T-helper 1 cell treated with Interleukin-12 subunit alpha and Interleukin-12 subunit beta and Interleukin-4 antibody, amounts not matched to agents 30 μg/mL and 1 μg/mL, for 36 hours (primary cell): ENCODE measurements around the gene TPRG1.

Experiments used
- H3K27ac Mint-ChIP-seq: one replicate; pipeline ENCODE4 v1.8.0; 2021; ENCODE audit warnings: mild to moderate bottlenecking, mixed read lengths
- H3K27me3 Mint-ChIP-seq: one replicate; pipeline ENCODE4 v1.8.0; 2021; ENCODE audit warnings: low read depth, mixed read lengths
- H3K36me3 Mint-ChIP-seq: one replicate; pipeline ENCODE4 v1.8.0; 2021; ENCODE audit warnings: low read depth, mixed read lengths
- H3K4me1 Mint-ChIP-seq: one replicate; pipeline ENCODE4 v1.8.0; 2021; ENCODE audit warnings: low read depth, mixed read lengths
- H3K4me3 Mint-ChIP-seq: one replicate; pipeline ENCODE4 v1.8.0; 2021; ENCODE audit warnings: mild to moderate bottlenecking, moderate library complexity, mixed read lengths
- H3K9me3 Mint-ChIP-seq: one replicate; pipeline ENCODE4 v1.8.0; 2021; ENCODE audit warnings: mixed read lengths

TPRG1 gene

DNA sequence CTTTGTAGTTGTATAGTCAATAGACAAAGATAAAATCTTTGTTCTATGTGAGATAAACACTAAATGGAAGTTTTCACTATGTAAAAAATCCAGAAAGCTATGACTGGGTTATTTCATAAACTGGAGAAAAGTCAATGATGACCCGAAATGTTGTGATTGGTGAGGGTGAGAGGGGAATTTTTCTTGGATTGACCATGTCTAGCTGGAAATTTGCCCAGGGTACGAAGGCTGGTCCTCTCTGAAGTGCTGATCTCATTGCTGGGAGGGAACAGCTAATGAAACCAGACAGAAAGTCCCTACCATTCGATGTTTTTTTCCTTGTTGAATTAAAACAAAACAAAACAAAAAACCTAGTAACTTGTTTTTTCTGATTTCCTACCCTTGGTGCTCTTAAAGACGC, 14.3 kb downstream of the TPRG1 start:
- Mint-ChIP-seq H3K27ac (no peak overlapping the region), H3K9me3 (peaks cover 20% of the 10 kb centered on the region), H3K4me1 (peaks cover 4% of the 10 kb centered on the region), H3K27me3 (no peaks in the 10 kb centered on the region), H3K4me3 (no peak overlapping the region), H3K36me3 (no peaks in the 10 kb centered on the region)

DNA sequence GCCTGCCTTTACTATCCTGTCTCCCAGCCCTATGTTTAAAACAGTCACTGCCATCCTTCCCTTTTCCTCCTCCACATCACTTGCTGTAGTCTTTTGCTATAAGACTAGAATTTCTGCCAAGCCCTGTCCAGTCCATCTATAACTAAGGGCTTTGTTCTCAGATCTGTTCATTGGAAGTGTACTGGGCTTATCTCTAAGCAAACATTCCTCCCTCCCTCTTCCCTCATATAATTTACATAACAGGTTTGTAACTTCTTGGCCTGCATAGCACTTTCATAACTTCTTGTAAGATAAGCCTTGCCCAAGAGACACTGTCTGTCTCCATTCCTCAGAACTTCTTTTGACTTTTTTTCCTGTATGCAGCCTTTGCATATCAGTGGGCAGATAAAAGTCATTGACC, 16.7 kb downstream of the TPRG1 start:
- Mint-ChIP-seq H3K4me1 (peaks cover 4% of the 10 kb centered on the region), H3K27ac (no peak overlapping the region)

DNA sequence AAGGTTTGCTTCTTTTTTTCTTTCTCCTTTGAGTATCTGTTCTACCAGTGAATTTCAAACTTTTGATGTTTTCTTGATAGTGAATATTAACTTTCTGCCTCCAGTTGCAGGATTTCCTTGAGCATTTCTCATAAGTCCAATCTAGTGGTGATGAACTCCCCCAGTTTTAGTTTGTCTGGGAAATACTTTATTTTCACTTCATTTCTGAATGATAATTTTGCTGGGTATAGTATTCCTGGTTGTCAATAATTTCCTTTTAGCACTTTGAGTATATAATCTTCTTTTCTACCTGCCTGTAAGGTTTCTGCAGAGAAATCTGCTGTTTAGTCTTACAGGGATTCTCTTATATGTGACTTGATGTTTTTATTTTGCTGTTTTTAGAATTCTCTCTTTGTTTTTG, 21.0 kb downstream of the TPRG1 start:
- peaks cover 5% of the 10 kb centered on the region for H3K27me3 Mint-ChIP-seq
- no peak overlapping the region for H3K27ac Mint-ChIP-seq
- no peaks in the 10 kb centered on the region for H3K4me1 Mint-ChIP-seq
- peaks cover 32% of the 10 kb centered on the region for H3K9me3 Mint-ChIP-seq
- peaks cover 1% of the 10 kb centered on the region for H3K36me3 Mint-ChIP-seq
- no peak overlapping the region for H3K4me3 Mint-ChIP-seq

More for the DNA sequence above, 16.7 kb downstream of the TPRG1 start:
- no peak overlapping the region for H3K4me3 Mint-ChIP-seq
- peaks cover 17% of the 10 kb centered on the region for H3K9me3 Mint-ChIP-seq
- H3K36me3 Mint-ChIP-seq: peaks cover under 1% of the 10 kb centered on the region
- H3K27me3 Mint-ChIP-seq: no peaks in the 10 kb centered on the region

DNA sequence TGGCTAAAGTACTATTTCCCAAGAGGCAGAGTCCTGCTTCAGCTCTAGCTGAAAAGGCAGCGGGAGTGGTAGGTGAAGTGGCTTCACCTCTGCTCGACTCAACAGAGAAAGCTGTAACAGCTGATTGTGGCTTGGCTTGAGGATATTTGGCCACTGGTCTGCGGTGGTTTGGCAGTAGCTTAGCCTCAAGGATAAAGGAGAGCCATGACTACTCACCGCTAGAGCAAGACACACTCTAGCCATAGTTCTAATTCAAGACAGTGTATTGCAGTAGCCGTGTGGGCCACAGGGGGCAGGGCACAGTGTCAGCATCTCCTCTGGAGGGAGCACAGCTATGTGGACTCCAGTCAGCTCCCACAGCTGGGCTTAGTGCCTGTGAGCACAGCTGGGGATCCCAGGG, 23.5 kb downstream of the TPRG1 start:
- H3K36me3 Mint-ChIP-seq: peaks cover 1% of the 10 kb centered on the region
- H3K4me1 Mint-ChIP-seq: no peaks in the 10 kb centered on the region
- H3K27me3 Mint-ChIP-seq: peaks cover 5% of the 10 kb centered on the region
- no peak overlapping the region for H3K4me3 Mint-ChIP-seq
- no peak overlapping the region for H3K27ac Mint-ChIP-seq
- H3K9me3 Mint-ChIP-seq: peaks cover 32% of the 10 kb centered on the region

DNA sequence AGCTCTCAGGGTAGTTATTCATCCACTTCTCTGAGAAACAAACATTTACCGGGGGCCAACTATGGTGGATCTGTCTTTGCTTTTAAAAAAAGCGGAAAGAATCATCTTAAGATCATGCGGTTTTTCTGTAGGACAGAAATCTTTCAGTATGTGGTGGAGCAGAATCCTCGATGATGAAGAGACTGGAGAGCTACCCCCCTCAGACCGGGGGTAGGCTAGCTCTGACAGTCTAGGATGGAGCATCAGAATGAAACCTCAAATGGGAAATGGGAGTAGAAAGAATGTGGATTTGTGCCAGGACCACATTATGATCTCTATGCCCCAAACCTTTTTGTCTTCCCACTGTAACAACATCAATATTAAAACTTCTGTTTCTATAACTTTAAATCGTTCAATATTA, 30.3 kb downstream of the TPRG1 start:
- peaks cover 3% of the 10 kb centered on the region for H3K9me3 Mint-ChIP-seq
- peaks cover 10% of the 10 kb centered on the region for H3K27me3 Mint-ChIP-seq
- no peak overlapping the region for H3K27ac Mint-ChIP-seq
- H3K36me3 Mint-ChIP-seq: no peaks in the 10 kb centered on the region
- no peaks in the 10 kb centered on the region for H3K4me1 Mint-ChIP-seq
- H3K4me3 Mint-ChIP-seq: no peak overlapping the region

DNA sequence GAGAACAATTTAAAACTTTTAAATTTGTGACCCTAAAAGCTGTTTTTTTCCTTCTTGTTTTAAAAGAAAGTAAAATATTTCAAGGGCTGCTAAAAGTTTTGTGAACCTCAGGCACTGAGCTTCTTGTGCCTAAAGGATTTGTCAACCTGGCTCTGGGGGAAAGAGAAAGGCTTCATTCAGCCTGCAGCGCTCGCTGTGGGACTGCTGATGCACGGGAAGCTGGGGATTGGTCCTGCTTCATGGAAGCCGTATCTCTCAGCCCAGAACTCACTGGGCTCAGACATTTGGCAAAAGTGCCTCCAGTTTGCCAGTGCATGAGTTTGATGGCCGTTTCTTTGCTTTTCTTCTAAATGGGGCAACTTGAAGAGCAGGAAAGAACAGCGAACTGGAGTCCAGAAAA, 30.8 kb downstream of the TPRG1 start:
- Mint-ChIP-seq H3K4me3 (no peak overlapping the region), H3K27ac (no peak overlapping the region), H3K27me3 (peaks cover 5% of the 10 kb centered on the region), H3K36me3 (no peaks in the 10 kb centered on the region), H3K4me1 (no peaks in the 10 kb centered on the region), H3K9me3 (no peaks in the 10 kb centered on the region)

DNA sequence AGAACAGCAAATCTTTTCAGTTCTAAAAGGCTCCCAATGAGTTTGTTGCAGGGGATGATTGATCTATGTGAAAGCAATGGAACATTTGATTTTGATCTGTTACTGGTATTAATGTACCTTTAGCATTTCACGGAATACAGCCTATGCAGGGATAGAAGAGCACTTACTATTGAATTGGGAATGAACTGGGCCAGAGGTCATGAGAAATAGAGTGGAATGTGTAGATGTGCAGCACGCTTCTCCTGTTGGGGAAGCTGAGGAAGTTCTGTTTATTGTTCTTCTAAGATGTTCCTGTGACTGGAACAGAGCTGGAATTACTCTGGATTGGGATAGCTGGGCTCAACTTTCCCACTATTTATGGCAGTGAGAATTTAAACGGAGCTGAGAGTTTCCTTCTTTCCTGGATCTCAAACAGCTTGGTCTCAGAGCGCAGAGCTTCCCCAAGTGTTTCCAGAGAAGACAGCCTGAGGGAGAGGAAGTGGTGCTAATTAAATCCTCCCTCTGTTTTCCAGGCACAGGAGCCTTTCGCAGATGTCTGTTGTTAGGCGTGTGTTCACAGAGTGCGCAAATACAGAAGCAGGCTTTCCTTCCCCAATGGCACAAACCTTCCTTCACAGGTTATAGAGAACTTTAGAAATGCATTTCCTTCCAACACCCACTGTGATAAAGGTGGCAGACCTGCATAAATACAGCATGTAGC, 32.5 kb downstream of the TPRG1 start:
- Mint-ChIP-seq H3K27ac (no peak overlapping the region), H3K36me3 (no peaks in the 10 kb centered on the region), H3K4me3 (no peak overlapping the region), H3K27me3 (peaks cover 17% of the 10 kb centered on the region), H3K9me3 (no peaks in the 10 kb centered on the region), H3K4me1 (no peaks in the 10 kb centered on the region)

DNA sequence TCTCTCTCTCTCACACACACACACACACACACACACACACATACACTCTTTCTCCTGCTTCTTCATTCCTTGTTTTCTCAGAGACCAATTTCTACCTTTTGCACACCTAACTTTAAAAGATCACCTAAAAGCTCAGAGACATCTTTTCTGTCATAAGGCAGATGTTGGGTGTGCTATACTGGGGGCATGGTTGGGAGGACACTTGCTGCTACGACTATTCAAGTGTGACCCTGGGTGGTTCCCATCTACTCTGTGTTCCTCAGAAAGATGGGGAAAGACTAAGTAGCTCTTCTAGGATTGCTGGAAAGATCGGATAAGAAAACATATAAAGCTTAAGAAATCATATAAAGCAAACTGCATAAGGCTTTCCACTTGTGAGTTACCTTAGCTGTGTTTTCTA, 33.2 kb downstream of the TPRG1 start:
- H3K4me3 Mint-ChIP-seq: no peak overlapping the region
- H3K4me1 Mint-ChIP-seq: no peaks in the 10 kb centered on the region

DNA sequence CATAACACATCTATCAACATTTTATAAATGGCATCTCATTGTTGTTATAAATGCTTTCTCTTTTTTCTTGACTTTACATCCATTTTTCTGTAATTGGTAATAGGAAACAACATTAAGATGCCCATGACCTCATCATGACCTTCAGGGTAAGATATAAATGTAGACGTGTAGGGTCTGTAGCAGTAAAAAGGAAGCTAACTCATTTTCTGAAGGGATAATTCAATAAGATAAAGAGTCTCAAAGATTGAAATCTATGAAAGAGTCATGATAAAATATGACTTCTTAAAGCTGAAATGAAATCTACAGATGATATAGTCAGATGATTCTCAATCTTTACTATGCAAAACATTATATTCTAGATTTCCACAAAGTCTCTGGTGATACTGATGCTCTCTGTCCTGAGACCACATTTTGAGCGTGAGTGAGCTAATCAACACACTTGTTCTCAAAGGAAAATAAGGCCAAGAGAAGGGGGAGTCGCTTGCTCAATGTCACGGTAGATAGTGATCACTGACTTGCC, 38.5 kb downstream of the TPRG1 start:
- H3K27ac Mint-ChIP-seq: no peak overlapping the region
- no peaks in the 10 kb centered on the region for H3K36me3 Mint-ChIP-seq
- H3K4me1 Mint-ChIP-seq: no peaks in the 10 kb centered on the region
- H3K4me3 Mint-ChIP-seq: no peak overlapping the region
- H3K9me3 Mint-ChIP-seq: no peaks in the 10 kb centered on the region
- peaks cover 11% of the 10 kb centered on the region for H3K27me3 Mint-ChIP-seq

More for the DNA sequence above, 33.2 kb downstream of the TPRG1 start:
- Mint-ChIP-seq H3K9me3 (no peaks in the 10 kb centered on the region), H3K27me3 (peaks cover 17% of the 10 kb centered on the region), H3K36me3 (no peaks in the 10 kb centered on the region), H3K27ac (no peak overlapping the region)

DNA sequence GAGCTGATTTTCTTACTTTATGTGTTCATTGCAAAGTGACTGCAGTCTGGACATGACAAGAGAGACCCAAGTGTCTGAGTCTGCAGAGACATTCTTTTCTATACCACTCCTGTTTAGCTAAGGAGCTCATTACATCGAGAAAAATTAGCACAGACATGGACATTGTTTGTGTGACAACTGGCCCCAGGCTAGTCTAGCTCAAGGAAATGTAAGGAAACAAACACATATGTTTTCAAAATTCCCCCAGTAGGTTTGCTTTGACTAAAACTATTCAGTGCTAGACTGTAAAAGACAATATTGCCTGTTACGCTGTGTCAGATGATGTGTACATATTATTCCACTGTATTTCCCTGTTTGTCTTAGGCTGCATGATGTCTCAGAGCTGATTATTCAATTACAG, 40.9 kb downstream of the TPRG1 start:
- Mint-ChIP-seq H3K27me3 (peaks cover 10% of the 10 kb centered on the region), H3K36me3 (no peaks in the 10 kb centered on the region), H3K27ac (no peak overlapping the region), H3K9me3 (no peaks in the 10 kb centered on the region), H3K4me1 (no peaks in the 10 kb centered on the region), H3K4me3 (no peak overlapping the region)

DNA sequence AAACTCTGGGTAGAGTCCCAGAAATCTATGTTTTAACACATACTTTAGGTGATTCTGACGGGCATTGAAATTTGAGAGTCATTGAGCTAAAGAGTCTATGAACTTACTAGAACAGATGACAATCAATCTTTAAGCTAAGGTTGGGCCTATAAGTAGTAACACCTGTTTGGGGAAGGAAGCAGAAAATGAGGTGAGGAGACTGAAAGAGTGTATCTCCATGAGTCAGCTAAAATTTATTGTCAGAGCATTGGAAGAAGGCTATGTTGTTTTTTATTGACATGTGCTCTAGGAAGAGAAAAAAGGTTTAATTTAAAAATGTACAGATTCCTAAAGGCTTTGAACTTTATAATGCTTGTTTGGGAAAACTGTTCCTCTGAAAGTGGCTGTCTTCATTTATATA, 42.9 kb downstream of the TPRG1 start:
- H3K27me3 Mint-ChIP-seq: no peaks in the 10 kb centered on the region
- no peaks in the 10 kb centered on the region for H3K9me3 Mint-ChIP-seq
- no peak overlapping the region for H3K27ac Mint-ChIP-seq
- H3K4me1 Mint-ChIP-seq: no peaks in the 10 kb centered on the region
- no peaks in the 10 kb centered on the region for H3K36me3 Mint-ChIP-seq
- no peak overlapping the region for H3K4me3 Mint-ChIP-seq

DNA sequence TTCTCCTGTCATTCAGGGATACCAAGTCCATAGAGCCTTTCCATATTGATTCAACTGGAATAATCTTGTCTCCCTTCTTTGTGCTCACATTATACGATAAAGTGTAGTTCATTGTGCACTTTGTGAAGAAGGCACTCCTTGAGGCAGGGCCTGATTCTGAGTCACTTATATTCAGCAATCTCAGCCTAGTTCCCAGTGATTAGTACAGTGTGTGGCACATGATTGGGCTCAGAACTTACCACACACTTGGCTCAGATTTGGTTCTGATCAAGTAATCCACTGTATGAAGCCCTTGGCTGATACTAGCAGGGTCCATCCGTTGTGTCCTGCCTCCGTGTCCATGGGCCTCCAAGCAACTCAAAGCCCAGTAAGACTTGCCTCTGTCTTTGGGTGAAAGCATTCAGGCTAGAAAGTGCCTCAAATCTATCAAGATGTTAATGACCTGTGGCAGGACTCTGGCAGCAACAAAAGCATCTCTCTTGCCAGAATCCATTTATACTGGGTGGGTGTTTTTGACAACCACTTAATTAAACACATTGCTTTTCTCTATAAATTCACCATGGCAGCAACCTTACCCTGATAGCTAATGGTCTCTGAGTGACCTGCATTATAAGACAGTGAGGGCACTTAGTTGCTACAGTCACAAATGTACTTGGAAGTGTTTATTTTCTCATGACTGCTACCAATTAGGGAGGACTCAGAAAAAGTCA, 51.3 kb downstream of the TPRG1 start:
- H3K9me3 Mint-ChIP-seq: no peaks in the 10 kb centered on the region
- H3K4me1 Mint-ChIP-seq: no peaks in the 10 kb centered on the region
- H3K36me3 Mint-ChIP-seq: no peaks in the 10 kb centered on the region
- no peak overlapping the region for H3K27ac Mint-ChIP-seq
- H3K4me3 Mint-ChIP-seq: no peak overlapping the region
- H3K27me3 Mint-ChIP-seq: peaks cover 10% of the 10 kb centered on the region

DNA sequence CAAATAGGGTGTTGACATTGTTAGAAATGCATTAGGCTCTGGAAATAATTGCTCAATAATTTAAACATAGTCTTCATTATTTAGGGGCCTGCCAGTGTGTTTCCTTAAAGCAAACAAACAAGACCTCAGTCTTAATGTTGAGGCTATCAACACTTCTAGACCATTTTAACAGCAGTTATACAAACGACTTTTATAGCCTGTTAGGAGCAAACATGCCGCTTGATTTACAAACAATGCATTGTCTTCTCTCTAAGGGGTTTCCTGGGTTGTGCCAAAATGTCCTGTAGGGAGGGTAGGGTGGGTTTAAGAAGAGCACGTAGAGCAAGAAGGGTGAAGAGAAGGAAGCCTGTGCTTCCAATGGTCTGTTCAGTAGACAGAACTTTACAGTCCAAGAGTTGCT, 53.7 kb downstream of the TPRG1 start:
- Mint-ChIP-seq H3K4me3 (no peak overlapping the region), H3K9me3 (no peaks in the 10 kb centered on the region), H3K27me3 (peaks cover 14% of the 10 kb centered on the region), H3K36me3 (no peaks in the 10 kb centered on the region), H3K4me1 (no peaks in the 10 kb centered on the region), H3K27ac (no peak overlapping the region)

DNA sequence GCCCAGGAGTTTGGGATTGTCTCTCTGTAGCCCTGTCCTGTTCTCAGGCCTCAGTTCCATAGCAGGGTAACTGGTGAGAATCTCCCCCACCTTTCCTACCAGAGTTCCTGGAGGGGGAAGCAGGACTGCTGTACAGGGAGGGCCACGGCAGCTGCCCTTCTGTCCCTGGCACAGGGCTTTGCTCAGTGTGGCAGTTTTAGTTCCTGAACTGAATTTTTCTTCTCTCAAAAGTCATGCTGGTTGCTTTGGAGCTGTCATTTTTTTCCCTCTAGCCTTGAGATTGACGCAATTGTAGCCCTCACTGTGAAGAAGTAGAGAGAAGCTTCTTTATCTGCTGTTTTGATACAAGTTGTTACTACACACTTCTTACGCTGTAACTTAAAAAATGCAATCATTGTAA, 55.5 kb downstream of the TPRG1 start:
- Mint-ChIP-seq H3K36me3 (no peaks in the 10 kb centered on the region), H3K4me1 (no peaks in the 10 kb centered on the region), H3K4me3 (no peak overlapping the region), H3K27me3 (peaks cover 25% of the 10 kb centered on the region), H3K27ac (no peak overlapping the region), H3K9me3 (no peaks in the 10 kb centered on the region)

DNA sequence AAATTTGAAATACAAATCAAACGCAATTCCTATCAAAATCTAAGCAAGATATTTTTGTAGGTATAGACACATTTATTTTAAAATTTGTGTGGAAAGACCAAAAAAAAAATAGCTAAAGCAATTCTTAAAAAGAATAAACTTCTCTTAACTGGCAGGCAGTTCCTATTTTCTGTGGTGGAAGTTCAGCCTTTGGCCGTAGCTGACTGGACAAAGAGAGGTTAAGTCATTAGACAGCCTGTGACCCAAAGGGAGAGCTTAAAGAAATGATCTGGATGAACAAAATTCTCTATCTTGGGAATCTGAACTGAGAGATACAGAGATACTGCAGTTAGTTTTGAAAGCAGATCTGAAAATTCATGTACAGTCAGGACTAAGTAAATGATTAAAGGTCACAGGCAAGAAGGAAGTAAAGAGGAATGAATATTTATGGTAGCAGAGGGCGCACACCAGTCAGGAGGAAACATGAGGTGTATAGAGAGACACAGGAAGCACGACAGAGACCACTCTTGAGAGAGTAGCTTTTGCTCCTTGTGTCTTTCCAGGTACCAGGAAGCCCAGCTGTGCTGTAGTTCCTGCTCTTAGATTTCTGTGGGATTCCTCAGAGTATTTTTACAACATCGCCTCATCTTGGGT, 57.5 kb downstream of the TPRG1 start:
- Mint-ChIP-seq H3K4me1 (no peaks in the 10 kb centered on the region), H3K4me3 (no peak overlapping the region), H3K9me3 (no peaks in the 10 kb centered on the region), H3K27me3 (peaks cover 22% of the 10 kb centered on the region), H3K36me3 (no peaks in the 10 kb centered on the region), H3K27ac (no peak overlapping the region)
